GM12878 (cell line): ENCODE measurements around the gene KCNC1.

ENCODE experiments used
- ASH2L ChIP-seq: fragments of 300-600, 200-600 bp; sonication (generic); IDR thresholded peaks from 2 replicates; pipeline ENCODE4 v1.6.1; 2017; ENCODE audit warnings: low read depth, mild to moderate bottlenecking, borderline replicate concordance
- ATF7 ChIP-seq: fragments of 450-650 bp; IDR thresholded peaks from 2 replicates; pipeline ENCODE4 v1.6.1; 2016; ENCODE audit warnings: low read depth, mild to moderate bottlenecking
- CTCF ChIP-seq, 3 experiments: IDR thresholded peaks in 2 of 3; conservative IDR thresholded peaks in 1 of 3; 2 replicates each; pipeline ENCODE4 v1.5.1; 2011; ENCODE audit warnings: low read depth in 3 of 3, low read length in 3 of 3, mild to moderate bottlenecking in 3 of 3, control low read depth in 2 of 3, moderate library complexity in 2 of 3, inconsistent platforms in 1 of 3, mixed read lengths in 1 of 3; ENCODE audit not compliant: control insufficient read depth in 2 of 3, insufficient read depth in 1 of 3; ENCODE audit errors: extremely low read depth in 1 of 3
- EZH2 ChIP-seq: IDR thresholded peaks from 2 replicates; pipeline ENCODE4 v1.6.1; 2012; ENCODE audit warnings: low read depth, mild to moderate bottlenecking, control low read depth, inconsistent platforms, low read length, borderline replicate concordance; ENCODE audit not compliant: control insufficient read depth
- RFX5 ChIP-seq: IDR thresholded peaks from 2 replicates; pipeline ENCODE4 v1.6.1; 2011; ENCODE audit warnings: low read depth, low read length, improper control_type of control experiment
- STAT1 ChIP-seq: fragments of 450-650 bp; conservative IDR thresholded peaks from 2 replicates; pipeline ENCODE4 v1.6.1; 2014; ENCODE audit warnings: antibody characterized with exemption, mild to moderate bottlenecking

GRCh38 chr11:17814546-17814945, 80.0 kb downstream of the KCNC1 start:
- TF ChIP-seq ATF7 (no peak), CTCF (IDR thresholded peaks at IDR 0.05 in 2 of 3, conservative IDR thresholded peaks at IDR 0.05 in 1 of 3; ENCODE audit: control insufficient read depth in 2 of 3, extremely low read depth in 1 of 3, insufficient read depth in 1 of 3, low read depth in 3 of 3, low read length in 3 of 3) (no peak), EZH2 (no peak), ASH2L (no peak), STAT1 (no peak), RFX5 (no peak)
